Measurements from ENCODE around the gene CPE. TPM values are rescaled to one million over a fixed set of nuclear protein-coding genes. Genes with fewer than 3 reads are reported as not detected.

CPE gene
- polyA plus RNA-seq, 1 of the 3 experiments (the other 2 are of a cell fraction): 18.2 TPM

DNA sequence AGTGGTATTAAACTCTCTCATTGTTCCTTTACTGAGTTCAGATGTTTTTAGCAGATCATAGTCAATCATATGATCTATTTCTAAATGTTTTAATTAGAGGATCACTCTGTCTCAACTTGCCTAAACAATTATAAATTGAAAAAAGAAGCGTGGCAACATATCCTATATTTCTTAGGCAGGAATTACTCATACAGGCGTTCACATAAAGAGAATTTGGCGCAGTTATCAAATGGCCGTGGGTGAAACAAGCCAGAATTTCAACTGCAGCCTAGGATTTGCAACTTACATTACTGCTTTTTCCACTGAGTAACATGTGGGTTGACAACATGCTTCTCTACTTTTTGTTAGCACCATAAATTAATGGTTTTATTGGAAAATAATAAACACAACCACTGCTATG is 141.3 kb downstream of the CPE start:
- DNase-seq: no peak
- Histone ChIP-seq H3K4me1 (ENCODE audit: control insufficient read depth in 1 of 2, insufficient read depth in 2 of 2, low read depth in 1 of 2, low read length in 1 of 2) (no peaks in the 10 kb centered on the region), H3K9ac (no peak overlapping the region), H3K4me3 (ENCODE audit: low read depth in 2 of 2, low read length in 1 of 2) (no peak overlapping the region), H3K36me3 (replicated peaks in 1 of 2; ENCODE audit: control insufficient read depth in 1 of 2, insufficient read depth in 2 of 2, low read length in 1 of 2) (no peaks in the 10 kb centered on the region), H3K9me3 (no peaks in the 10 kb centered on the region), H3K27me3 (ENCODE audit: insufficient read depth) (no peaks in the 10 kb centered on the region), H4K20me1 (ENCODE audit: insufficient read depth) (no peaks in the 10 kb centered on the region), H3K79me2 (ENCODE audit: insufficient read depth) (no peaks in the 10 kb centered on the region), H3F3A (replicated peaks; ENCODE audit: insufficient read depth) (no peaks in the 10 kb centered on the region), H3K4me2 (no peak overlapping the region), H2AFZ (ENCODE audit: low read depth) (no peak overlapping the region), H3K9me2 (no peaks in the 10 kb centered on the region), H3K27ac (ENCODE audit: low read depth in 2 of 2, low read length in 1 of 2) (no peak overlapping the region)
- ChIA-PET CTCF (interaction anchor here (0.7 kb wide), 1 partner anchor 389 kb away, joined by 5 read pairs; no protein-coding TSS in a partner anchor), POLR2A (no interaction called here)
- TF ChIP-seq RXRA (IDR thresholded peaks at IDR 0.05; ENCODE audit: borderline replicate concordance, low read depth) (no peak), SIN3A (IDR thresholded peaks at IDR 0.05; ENCODE audit: borderline replicate concordance, low read depth, low read length) (no peak), FOXM1 (IDR thresholded peaks at IDR 0.05; ENCODE audit: low read depth) (no peak), GABPA (IDR thresholded peaks at IDR 0.05; ENCODE audit: low read depth) (no peak), TCF12 (IDR thresholded peaks at IDR 0.05) (no peak), YY1 (IDR thresholded peaks at IDR 0.05; ENCODE audit: low read depth) (no peak), CHD2 (IDR thresholded peaks at IDR 0.05; ENCODE audit: low read length, partially characterized antibody) (no peak), RCOR1 (IDR thresholded peaks at IDR 0.05; ENCODE audit: low read length) (no peak), JUND (IDR thresholded peaks at IDR 0.05) (no peak), NFIC (IDR thresholded peaks at IDR 0.05; ENCODE audit: borderline replicate concordance) (no peak), RAD21 (IDR thresholded peaks at IDR 0.05; ENCODE audit: low read length) (no peak), POLR2AphosphoS5 (IDR thresholded peaks at IDR 0.05; ENCODE audit: low read depth, low read length) (no peak), TEAD4 (IDR thresholded peaks at IDR 0.05; ENCODE audit: borderline replicate concordance, insufficient read depth) (no peak), SMC3 (IDR thresholded peaks at IDR 0.05; ENCODE audit: low read depth, low read length) (no peak), EZH2phosphoT487 (IDR thresholded peaks at IDR 0.05; ENCODE audit: borderline replicate concordance, low read depth) (no peak)
- TF ChIP-seq, protein P1, sequence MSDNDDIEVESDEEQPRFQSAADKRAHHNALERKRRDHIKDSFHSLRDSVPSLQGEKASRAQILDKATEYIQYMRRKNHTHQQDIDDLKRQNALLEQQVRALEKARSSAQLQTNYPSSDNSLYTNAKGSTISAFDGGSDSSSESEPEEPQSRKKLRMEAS (IDR thresholded peaks at IDR 0.05; ENCODE audit: low read depth): no peak
- TF ChIP-seq, protein P2, sequence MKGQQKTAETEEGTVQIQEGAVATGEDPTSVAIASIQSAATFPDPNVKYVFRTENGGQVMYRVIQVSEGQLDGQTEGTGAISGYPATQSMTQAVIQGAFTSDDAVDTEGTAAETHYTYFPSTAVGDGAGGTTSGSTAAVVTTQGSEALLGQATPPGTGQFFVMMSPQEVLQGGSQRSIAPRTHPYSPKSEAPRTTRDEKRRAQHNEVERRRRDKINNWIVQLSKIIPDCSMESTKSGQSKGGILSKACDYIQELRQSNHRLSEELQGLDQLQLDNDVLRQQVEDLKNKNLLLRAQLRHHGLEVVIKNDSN (IDR thresholded peaks at IDR 0.05; ENCODE audit: borderline replicate concordance, low read depth): no peak
- TF ChIP-seq, protein P3, sequence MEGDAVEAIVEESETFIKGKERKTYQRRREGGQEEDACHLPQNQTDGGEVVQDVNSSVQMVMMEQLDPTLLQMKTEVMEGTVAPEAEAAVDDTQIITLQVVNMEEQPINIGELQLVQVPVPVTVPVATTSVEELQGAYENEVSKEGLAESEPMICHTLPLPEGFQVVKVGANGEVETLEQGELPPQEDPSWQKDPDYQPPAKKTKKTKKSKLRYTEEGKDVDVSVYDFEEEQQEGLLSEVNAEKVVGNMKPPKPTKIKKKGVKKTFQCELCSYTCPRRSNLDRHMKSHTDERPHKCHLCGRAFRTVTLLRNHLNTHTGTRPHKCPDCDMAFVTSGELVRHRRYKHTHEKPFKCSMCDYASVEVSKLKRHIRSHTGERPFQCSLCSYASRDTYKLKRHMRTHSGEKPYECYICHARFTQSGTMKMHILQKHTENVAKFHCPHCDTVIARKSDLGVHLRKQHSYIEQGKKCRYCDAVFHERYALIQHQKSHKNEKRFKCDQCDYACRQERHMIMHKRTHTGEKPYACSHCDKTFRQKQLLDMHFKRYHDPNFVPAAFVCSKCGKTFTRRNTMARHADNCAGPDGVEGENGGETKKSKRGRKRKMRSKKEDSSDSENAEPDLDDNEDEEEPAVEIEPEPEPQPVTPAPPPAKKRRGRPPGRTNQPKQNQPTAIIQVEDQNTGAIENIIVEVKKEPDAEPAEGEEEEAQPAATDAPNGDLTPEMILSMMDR (IDR thresholded peaks at IDR 0.05): no peak
- 38% methylated on average over 4 of the region's 4 CpGs for WGBS (ENCODE audit: low lambda C conversion rate)

- WGBS (ENCODE audit: low lambda C conversion rate): 14% methylated on average over 1 of the region's 1 CpG
These were observed 143.2 kb downstream of the CPE start for GRCh38 chr4:165522050-165522449.

More at GRCh38 chr4:165522050-165522449, 143.2 kb downstream of the CPE start:
- TF ChIP-seq TAF1 (IDR thresholded peaks at IDR 0.05; ENCODE audit: borderline replicate concordance, low read depth, low read length) (no peak), YY1 (IDR thresholded peaks at IDR 0.05; ENCODE audit: low read depth) (no peak), FOSL2 (IDR thresholded peaks at IDR 0.05; ENCODE audit: borderline replicate concordance, low read depth) (no peak), POLR2AphosphoS5 (IDR thresholded peaks at IDR 0.05; ENCODE audit: low read depth, low read length) (no peak), NRF1 (IDR thresholded peaks at IDR 0.05; ENCODE audit: low read depth, low read length) (no peak), SMC3 (IDR thresholded peaks at IDR 0.05; ENCODE audit: low read depth, low read length) (no peak), GATA2 (CRISPR knock-in tag; IDR thresholded peaks at IDR 0.05) (no peak), MXI1 (IDR thresholded peaks at IDR 0.05; ENCODE audit: low read depth, low read length) (no peak), RXRA (IDR thresholded peaks at IDR 0.05; ENCODE audit: borderline replicate concordance, low read depth) (no peak), FOXJ3 (CRISPR knock-in tag; IDR thresholded peaks at IDR 0.05) (no peak)
- TF ChIP-seq, protein P4, sequence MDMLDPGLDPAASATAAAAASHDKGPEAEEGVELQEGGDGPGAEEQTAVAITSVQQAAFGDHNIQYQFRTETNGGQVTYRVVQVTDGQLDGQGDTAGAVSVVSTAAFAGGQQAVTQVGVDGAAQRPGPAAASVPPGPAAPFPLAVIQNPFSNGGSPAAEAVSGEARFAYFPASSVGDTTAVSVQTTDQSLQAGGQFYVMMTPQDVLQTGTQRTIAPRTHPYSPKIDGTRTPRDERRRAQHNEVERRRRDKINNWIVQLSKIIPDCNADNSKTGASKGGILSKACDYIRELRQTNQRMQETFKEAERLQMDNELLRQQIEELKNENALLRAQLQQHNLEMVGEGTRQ (IDR thresholded peaks at IDR 0.05; ENCODE audit: borderline replicate concordance, low read depth, low read length): no peak
- TF ChIP-seq, protein P1 (IDR thresholded peaks at IDR 0.05; ENCODE audit: low read depth): no peak
- no peak for DNase-seq
- ChIA-PET CTCF (no interaction called here), POLR2A (no interaction called here)
- Histone ChIP-seq H3F3A (replicated peaks; ENCODE audit: insufficient read depth) (no peaks in the 10 kb centered on the region), H3K4me3 (ENCODE audit: low read depth in 2 of 2, low read length in 1 of 2) (no peak overlapping the region), H3K9me3 (no peaks in the 10 kb centered on the region), H3K4me2 (no peak overlapping the region), H3K36me3 (replicated peaks in 1 of 2; ENCODE audit: control insufficient read depth in 1 of 2, insufficient read depth in 2 of 2, low read length in 1 of 2) (no peaks in the 10 kb centered on the region), H3K27ac (ENCODE audit: low read depth in 2 of 2, low read length in 1 of 2) (no peak overlapping the region), H3K27me3 (ENCODE audit: insufficient read depth) (no peaks in the 10 kb centered on the region), H3K79me2 (ENCODE audit: insufficient read depth) (no peaks in the 10 kb centered on the region), H3K9ac (no peak overlapping the region), H3K4me1 (ENCODE audit: control insufficient read depth in 1 of 2, insufficient read depth in 2 of 2, low read depth in 1 of 2, low read length in 1 of 2) (no peaks in the 10 kb centered on the region), H3K9me2 (no peaks in the 10 kb centered on the region), H4K20me1 (ENCODE audit: insufficient read depth) (no peaks in the 10 kb centered on the region), H2AFZ (ENCODE audit: low read depth) (no peak overlapping the region)
